SK-N-SH treated with all-trans-retinoic acid at 6 μM for 48 hours (cell line): ENCODE measurements around the gene PHLDB3.

Experiments
- ATAC-seq: fragments of 200-7000 bp; cut with Tn5 transposase; 3 replicates; pipeline ENCODE4 v1.9.1; 2020; ENCODE audit warnings: mild to moderate bottlenecking, moderate library complexity
- BACH2 ChIP-seq: fragments of 250-450 bp; sonication (Bioruptor Pico); IDR thresholded peaks from 2 replicates; pipeline ENCODE4 v1.9.0; 2021; ENCODE audit warnings: mild to moderate bottlenecking, borderline replicate concordance
- CSDC2 ChIP-seq: fragments of 250-450 bp; sonication (Bioruptor Pico); IDR thresholded peaks from 2 replicates; pipeline ENCODE4 v1.5.0; 2020; ENCODE audit warnings: mild to moderate bottlenecking, moderate library complexity
- GLIS3 ChIP-seq: fragments of 250-450 bp; sonication (Bioruptor Pico); IDR thresholded peaks from 2 replicates; pipeline ENCODE4 v1.5.0; 2020; ENCODE audit warnings: mild to moderate bottlenecking, moderate library complexity
- ISL1 ChIP-seq: fragments of 250-450 bp; sonication (Bioruptor Pico); IDR thresholded peaks from 2 replicates; pipeline ENCODE4 v2.1.2; 2022; ENCODE audit warnings: mild to moderate bottlenecking, moderate library complexity
- OSR1 ChIP-seq: fragments of 250-450 bp; sonication (Bioruptor Pico); IDR thresholded peaks from 2 replicates; pipeline ENCODE4 v1.8.0; 2022; ENCODE audit warnings: moderate library complexity, mild to moderate bottlenecking, inconsistent platforms
- PPARA ChIP-seq: fragments of 250-450 bp; sonication (Bioruptor Pico); IDR thresholded peaks from 2 replicates; pipeline ENCODE4 v1.5.0; 2020; ENCODE audit warnings: mild to moderate bottlenecking, borderline replicate concordance
- RARB ChIP-seq: fragments of 250-450 bp; sonication (Bioruptor Pico); IDR thresholded peaks from 2 replicates; pipeline ENCODE4 v1.8.0; 2021; ENCODE audit warnings: mild to moderate bottlenecking, moderate library complexity
- SNAI2 ChIP-seq: fragments of 250-450 bp; sonication (Bioruptor Pico); IDR thresholded peaks from 2 replicates; pipeline ENCODE4 v1.5.0; 2020; ENCODE audit warnings: mild to moderate bottlenecking, moderate library complexity
- TCF4 ChIP-seq: fragments of 250-450 bp; sonication (Bioruptor Pico); IDR thresholded peaks from 2 replicates; pipeline ENCODE4 v1.8.0; 2021; ENCODE audit warnings: mild to moderate bottlenecking, moderate library complexity, borderline replicate concordance
- TOX ChIP-seq: fragments of 250-450 bp; sonication (Bioruptor Pico); IDR thresholded peaks from 2 replicates; pipeline ENCODE4 v1.8.0; 2021; ENCODE audit warnings: mild to moderate bottlenecking, moderate library complexity, borderline replicate concordance
- ZC3H10 ChIP-seq: fragments of 250-450 bp; sonication (Bioruptor Pico); IDR thresholded peaks from 2 replicates; pipeline ENCODE4 v1.5.1; 2021; ENCODE audit warnings: mild to moderate bottlenecking, moderate library complexity
- ZFP3 ChIP-seq: fragments of 250-450 bp; sonication (Bioruptor Pico); IDR thresholded peaks from 2 replicates; pipeline ENCODE4 v1.5.0; 2020; ENCODE audit warnings: mild to moderate bottlenecking, moderate library complexity
- ZFP30 ChIP-seq: fragments of 450-650 bp; formaldehyde crosslinking; IDR thresholded peaks from 2 replicates; pipeline ENCODE4 v1.5.0; 2022; ENCODE audit warnings: mild to moderate bottlenecking, moderate library complexity
- ZNF565 ChIP-seq: fragments of 450-650 bp; formaldehyde crosslinking; conservative IDR thresholded peaks from 2 replicates; pipeline ENCODE4 v1.5.0; 2020; ENCODE audit warnings: low read depth, mild to moderate bottlenecking, moderate library complexity
- ZNF70 ChIP-seq: fragments of 450-650 bp; formaldehyde crosslinking; IDR thresholded peaks from 2 replicates; pipeline ENCODE4 v1.5.0; 2020; ENCODE audit warnings: mild to moderate bottlenecking, moderate library complexity
- ZNF8 ChIP-seq: fragments of 450-650 bp; formaldehyde crosslinking; IDR thresholded peaks from 2 replicates; pipeline ENCODE4 v1.5.0; 2020; ENCODE audit warnings: mild to moderate bottlenecking, moderate library complexity
- TF ChIP-seq, protein P1 (sequence below): fragments of 250-450 bp; sonication (Bioruptor Pico); IDR thresholded peaks from 2 replicates; pipeline ENCODE4 v1.5.1; 2021; ENCODE audit warnings: mild to moderate bottlenecking, moderate library complexity
- TF ChIP-seq, protein P2 (sequence below): fragments of 250-450 bp; sonication (Bioruptor Pico); IDR thresholded peaks from 2 replicates; pipeline ENCODE4 v1.8.0; 2020; ENCODE audit warnings: mild to moderate bottlenecking, moderate library complexity, borderline replicate concordance

The PHLDB3 gene

DNA sequence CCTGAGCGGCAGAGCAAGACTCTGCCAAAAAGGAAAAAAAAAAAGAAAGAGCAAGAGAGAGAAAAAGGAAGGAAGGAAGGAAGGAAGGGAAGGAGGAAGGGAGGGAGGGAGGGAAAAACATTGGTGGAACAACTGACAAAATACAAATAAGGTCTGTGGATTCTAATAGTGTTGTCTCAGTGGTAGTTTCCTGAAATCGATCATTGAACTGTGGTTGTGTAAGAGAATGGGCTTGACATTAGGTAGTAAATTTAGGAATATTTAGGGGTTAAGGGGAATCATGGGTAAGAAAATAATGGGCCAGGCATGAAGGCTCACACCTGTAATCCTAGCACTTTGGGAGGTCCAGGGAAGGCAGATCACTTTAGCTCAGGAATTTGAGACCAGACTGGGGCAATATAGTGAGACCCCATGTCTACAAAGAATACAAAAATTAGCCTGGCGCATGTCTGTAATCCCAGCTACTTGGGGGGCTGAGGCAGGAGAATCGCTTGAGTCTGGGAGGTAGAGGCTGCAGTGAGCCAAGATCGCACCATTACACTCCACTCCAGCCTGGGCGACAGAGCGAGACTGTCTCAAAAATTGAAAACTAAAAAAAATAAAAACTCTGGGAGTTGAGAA is 14.5 kb downstream of the PHLDB3 start:
- no peak for ATAC-seq
- TF ChIP-seq, protein P1, sequence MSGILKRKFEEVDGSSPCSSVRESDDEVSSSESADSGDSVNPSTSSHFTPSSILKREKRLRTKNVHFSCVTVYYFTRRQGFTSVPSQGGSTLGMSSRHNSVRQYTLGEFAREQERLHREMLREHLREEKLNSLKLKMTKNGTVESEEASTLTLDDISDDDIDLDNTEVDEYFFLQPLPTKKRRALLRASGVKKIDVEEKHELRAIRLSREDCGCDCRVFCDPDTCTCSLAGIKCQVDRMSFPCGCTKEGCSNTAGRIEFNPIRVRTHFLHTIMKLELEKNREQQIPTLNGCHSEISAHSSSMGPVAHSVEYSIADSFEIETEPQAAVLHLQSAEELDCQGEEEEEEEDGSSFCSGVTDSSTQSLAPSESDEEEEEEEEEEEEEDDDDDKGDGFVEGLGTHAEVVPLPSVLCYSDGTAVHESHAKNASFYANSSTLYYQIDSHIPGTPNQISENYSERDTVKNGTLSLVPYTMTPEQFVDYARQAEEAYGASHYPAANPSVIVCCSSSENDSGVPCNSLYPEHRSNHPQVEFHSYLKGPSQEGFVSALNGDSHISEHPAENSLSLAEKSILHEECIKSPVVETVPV (CRISPR knock-in tag): no peak
- TF ChIP-seq ISL1: no peak
- TF ChIP-seq BACH2: no peak
- TF ChIP-seq TCF4 (CRISPR knock-in tag): no peak
- TF ChIP-seq ZC3H10 (CRISPR knock-in tag): no peak
- TF ChIP-seq OSR1 (CRISPR knock-in tag): no peak
- no peak for TF ChIP-seq TOX (CRISPR knock-in tag)
- TF ChIP-seq PPARA (CRISPR knock-in tag): no peak
- TF ChIP-seq ZNF8: no peak

DNA sequence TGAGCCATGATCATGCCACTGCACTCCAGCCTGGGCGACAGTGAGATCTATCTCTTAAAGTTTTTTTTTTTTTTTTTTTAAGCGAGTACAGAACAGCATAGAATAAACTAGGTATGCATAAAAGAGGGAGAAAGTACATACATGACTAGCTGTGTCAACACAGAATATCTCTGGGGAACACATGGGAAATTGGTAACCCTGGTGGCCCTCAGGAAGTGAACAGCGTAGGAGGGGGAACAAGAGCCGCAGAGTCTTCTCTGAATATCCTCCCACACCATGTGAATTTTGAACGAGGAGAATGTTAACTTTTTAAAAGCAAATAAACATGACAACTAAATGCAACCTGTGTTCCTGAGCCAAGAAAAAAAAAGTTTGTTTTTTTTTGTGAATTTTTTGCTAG is 15.2 kb downstream of the PHLDB3 start:
- no peak for ATAC-seq
- TF ChIP-seq ZNF565 (CRISPR knock-in tag) (no peak), RARB (CRISPR knock-in tag) (no peak), TCF4 (CRISPR knock-in tag) (no peak), ZFP30 (CRISPR knock-in tag) (no peak)

DNA sequence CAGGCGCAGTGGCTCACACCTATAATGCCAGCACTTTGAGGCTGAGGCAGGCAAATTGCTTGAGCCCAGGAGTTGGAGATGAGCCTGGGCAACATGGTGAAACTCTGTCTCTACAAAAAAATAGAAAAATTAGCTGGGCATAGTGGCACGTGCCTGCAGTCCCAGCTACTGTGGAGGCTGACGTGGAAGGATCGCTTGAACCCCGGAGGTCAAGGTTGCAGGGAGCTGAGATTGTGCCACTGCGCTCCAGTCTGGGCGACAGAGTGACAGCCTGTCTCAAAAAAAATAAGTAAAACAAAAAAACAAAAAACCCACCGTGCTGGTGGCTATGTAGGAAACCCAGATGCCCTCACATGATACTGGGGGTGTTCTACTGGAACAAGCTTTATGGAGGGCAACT is 16.4 kb downstream of the PHLDB3 start:
- no peak for ATAC-seq
- TF ChIP-seq TCF4 (CRISPR knock-in tag): no peak

DNA sequence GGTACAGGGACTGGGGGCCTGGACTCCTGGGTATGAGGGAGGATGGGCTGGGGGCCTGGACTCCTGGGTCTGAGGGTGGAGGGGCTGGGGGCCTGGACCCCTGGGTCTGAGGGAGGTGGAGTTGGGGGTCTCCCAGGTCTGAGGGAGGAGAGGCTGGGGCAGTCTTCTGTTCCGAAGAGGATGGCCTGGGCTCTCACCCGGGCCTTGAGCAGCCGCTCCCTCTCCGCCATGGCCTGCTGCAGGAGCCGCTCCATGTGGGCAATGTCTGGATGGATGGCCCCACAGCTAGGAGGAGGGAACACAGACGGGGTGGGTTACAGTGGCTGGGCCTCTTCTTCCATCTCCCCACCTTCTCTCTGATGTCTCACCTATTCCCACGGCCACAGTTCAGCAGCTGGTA is 18.1 kb downstream of the PHLDB3 start:
- no peak for TF ChIP-seq ZNF70 (CRISPR knock-in tag)
- no peak for ATAC-seq

DNA sequence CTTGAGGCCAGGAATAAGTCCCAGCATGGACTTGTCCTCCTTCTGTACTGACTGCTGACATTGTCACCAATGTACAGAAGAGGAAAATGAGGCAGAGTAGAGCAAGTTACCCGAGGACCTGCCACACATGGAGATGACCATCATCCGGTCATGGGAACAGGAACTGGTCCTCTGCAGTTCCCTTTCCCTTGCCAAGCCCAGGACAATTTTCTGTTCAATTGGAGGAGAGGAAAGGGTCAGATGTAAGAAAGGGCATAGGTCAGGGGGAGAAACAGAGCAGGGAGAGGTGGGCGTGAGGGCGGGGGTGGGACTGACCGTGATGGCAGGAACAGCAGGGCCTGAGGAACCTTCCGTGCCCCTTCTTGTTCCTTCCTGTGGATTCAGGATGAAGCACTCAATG is 18.6 kb downstream of the PHLDB3 start:
- no peak for TF ChIP-seq CSDC2 (CRISPR knock-in tag)
- no peak for TF ChIP-seq ISL1
- TF ChIP-seq SNAI2 (CRISPR knock-in tag): no peak
- no peak for TF ChIP-seq TOX (CRISPR knock-in tag)
- no peak for TF ChIP-seq ZNF70 (CRISPR knock-in tag)
- TF ChIP-seq PPARA (CRISPR knock-in tag): no peak
- TF ChIP-seq, protein P2, sequence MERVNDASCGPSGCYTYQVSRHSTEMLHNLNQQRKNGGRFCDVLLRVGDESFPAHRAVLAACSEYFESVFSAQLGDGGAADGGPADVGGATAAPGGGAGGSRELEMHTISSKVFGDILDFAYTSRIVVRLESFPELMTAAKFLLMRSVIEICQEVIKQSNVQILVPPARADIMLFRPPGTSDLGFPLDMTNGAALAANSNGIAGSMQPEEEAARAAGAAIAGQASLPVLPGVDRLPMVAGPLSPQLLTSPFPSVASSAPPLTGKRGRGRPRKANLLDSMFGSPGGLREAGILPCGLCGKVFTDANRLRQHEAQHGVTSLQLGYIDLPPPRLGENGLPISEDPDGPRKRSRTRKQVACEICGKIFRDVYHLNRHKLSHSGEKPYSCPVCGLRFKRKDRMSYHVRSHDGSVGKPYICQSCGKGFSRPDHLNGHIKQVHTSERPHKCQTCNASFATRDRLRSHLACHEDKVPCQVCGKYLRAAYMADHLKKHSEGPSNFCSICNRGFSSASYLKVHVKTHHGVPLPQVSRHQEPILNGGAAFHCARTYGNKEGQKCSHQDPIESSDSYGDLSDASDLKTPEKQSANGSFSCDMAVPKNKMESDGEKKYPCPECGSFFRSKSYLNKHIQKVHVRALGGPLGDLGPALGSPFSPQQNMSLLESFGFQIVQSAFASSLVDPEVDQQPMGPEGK: no peak
- no peak for TF ChIP-seq ZFP3 (CRISPR knock-in tag)
- TF ChIP-seq ZNF565 (CRISPR knock-in tag): no peak
- no peak for ATAC-seq

DNA sequence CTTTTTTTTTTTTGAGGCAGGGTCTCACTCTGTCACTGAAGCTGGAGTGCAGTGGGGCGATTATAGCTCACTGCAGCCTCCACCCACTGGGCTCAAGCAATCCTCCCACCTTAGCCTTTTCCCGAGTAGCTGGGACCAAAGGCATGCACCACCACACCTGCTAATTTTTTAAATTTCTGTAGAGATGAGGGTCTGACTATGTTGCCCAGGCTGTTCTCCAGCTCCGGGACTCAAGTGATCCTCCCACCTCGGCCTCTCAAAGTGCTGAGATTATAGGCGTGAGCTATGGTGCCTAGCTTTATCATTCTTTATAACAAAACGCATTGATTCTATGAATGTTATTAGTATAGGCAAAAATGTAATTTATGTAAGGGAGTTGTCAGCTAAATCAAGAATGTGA is 21.3 kb downstream of the PHLDB3 start:
- no peak for TF ChIP-seq ISL1
- TF ChIP-seq, protein P1 (CRISPR knock-in tag): no peak
- no peak for TF ChIP-seq ZNF8
- TF ChIP-seq TOX (CRISPR knock-in tag): no peak
- TF ChIP-seq, protein P2: no peak
- no peak for TF ChIP-seq CSDC2 (CRISPR knock-in tag)
- TF ChIP-seq GLIS3: no peak
- no peak for ATAC-seq
